Natural killer cell (primary cell): ENCODE measurements around the gene IPO11. TPM values are rescaled to one million over a fixed set of nuclear protein-coding genes. Genes with fewer than 3 reads are reported as not detected.

Source experiments
- ATAC-seq, 3 donors: fragments of 150-1000 bp in 2 of 3; fragments of 200-7000 bp in 1 of 3; cut with Tn5 transposase; 1 replicate in 1 of 3; 2 replicates in 2 of 3; pipeline ENCODE4 v1.10.0; 2021; ENCODE audit warnings: mild to moderate bottlenecking in 2 of 3, moderate library complexity in 2 of 3
- DNase-seq, 2 donors: peaks; one replicate each; pipeline versions ENCODE4 v3.0.0 to v3.0.0-alpha.2; 2013 to 2021; ENCODE audit warnings: mixed read lengths in 1 of 2
- H3K27ac ChIP-seq: one replicate; pipeline ENCODE4 v1.5.1; 2013; ENCODE audit warnings: mild to moderate bottlenecking, low read length
- H3K27me3 ChIP-seq: one replicate; pipeline ENCODE4 v1.6.1; 2013; ENCODE audit warnings: low read length; ENCODE audit not compliant: control insufficient read depth, insufficient read depth
- H3K36me3 ChIP-seq: one replicate; pipeline ENCODE4 v1.6.1; 2013; ENCODE audit warnings: low read length; ENCODE audit not compliant: control insufficient read depth, insufficient read depth
- H3K4me1 ChIP-seq: one replicate; pipeline ENCODE4 v1.6.1; 2013; ENCODE audit warnings: low read length; ENCODE audit not compliant: control insufficient read depth, insufficient read depth
- H3K4me3 ChIP-seq: one replicate; pipeline ENCODE4 v1.5.1; 2013; ENCODE audit warnings: low read length
- H3K9me3 ChIP-seq: one replicate; pipeline ENCODE4 v1.6.1; 2013; ENCODE audit warnings: low read length; ENCODE audit not compliant: control insufficient read depth, insufficient read depth
- H3K27ac Mint-ChIP-seq, 2 donors: one replicate each; pipeline ENCODE4 v1.8.0; 2022; ENCODE audit warnings: mild to moderate bottlenecking in 2 of 2, mixed read lengths in 2 of 2, moderate library complexity in 1 of 2
- H3K27me3 Mint-ChIP-seq, 2 donors: one replicate each; pipeline ENCODE4 v1.8.0; 2022; ENCODE audit warnings: low read depth in 2 of 2, mixed read lengths in 2 of 2
- H3K36me3 Mint-ChIP-seq: one replicate; pipeline ENCODE4 v1.8.0; 2022; ENCODE audit warnings: mixed read lengths
- H3K4me1 Mint-ChIP-seq, 2 donors: one replicate each; pipeline ENCODE4 v1.8.0; 2022; ENCODE audit warnings: mixed read lengths in 2 of 2
- H3K4me3 Mint-ChIP-seq: one replicate; pipeline ENCODE4 v1.8.0; 2022; ENCODE audit warnings: mild to moderate bottlenecking, moderate library complexity, mixed read lengths
- H3K9me3 Mint-ChIP-seq, 2 donors: one replicate each; pipeline ENCODE4 v1.8.0; 2022; ENCODE audit warnings: mixed read lengths in 2 of 2
- CTCF ChIP-seq: fragments of 200-600 bp; IDR thresholded peaks from one replicate; pipeline ENCODE4 v1.8.0; 2022; ENCODE audit warnings: antibody characterized with exemption
- WGBS: methylation state at CpG from one replicate; pipeline ENCODE4 v1.1.7; 2013; ENCODE audit warnings: missing lambda C conversion rate; ENCODE audit not compliant: insufficient coverage; 5-methylcytosine and 5-hydroxymethylcytosine counted together
- intact Hi-C: fragments of 100-400 bp; cut with micrococcal nuclease; formaldehyde crosslinking; loops from one replicate; pipeline ENCODE4 v1.14.2; 2022
- total RNA-seq, 4 donors: library from RNA; stranded (reverse); fragments of 120-200 nt in 1 of 4; gene quantifications; one replicate each; pipeline versions ENCODE4 v1.2.3 to v1.2.4, GENCODE V29; 2013 to 2022

The IPO11 gene
- total RNA-seq, 3 donors from 2014 or later (not counting 1 experiment from before 2014, with no cell fraction given) = 16.6 to 31.4 (median 30.7) TPM

- Mint-ChIP-seq H3K27ac (no peak overlapping the region), H3K4me1 (no peaks in the 10 kb centered on the region), H3K4me3 (no peak overlapping the region), H3K9me3 (no peaks in the 10 kb centered on the region), H3K27me3 (no peaks in the 10 kb centered on the region), H3K36me3 (no peaks in the 10 kb centered on the region)
- Histone ChIP-seq H3K4me1 (no peaks in the 10 kb centered on the region), H3K27ac (no peak overlapping the region), H3K36me3 (peaks cover 60% of the 10 kb centered on the region), H3K4me3 (no peak overlapping the region), H3K9me3 (no peaks in the 10 kb centered on the region), H3K27me3 (no peaks in the 10 kb centered on the region)
- WGBS = no CpG with 5 or more reads among the region's 3 CpGs
- no peak for ATAC-seq
- TF ChIP-seq CTCF = no peak
- intact Hi-C loops = no loop called here
- DNase-seq = no peak
These were observed 39.2 kb upstream of the IPO11 start for GRCh38 chr5:62373382-62373781.

GRCh38 chr5:62374090-62374489 lies 38.5 kb upstream of the IPO11 start:
- Histone ChIP-seq H3K36me3 (peaks cover 63% of the 10 kb centered on the region), H3K27me3 (no peaks in the 10 kb centered on the region), H3K9me3 (no peaks in the 10 kb centered on the region), H3K27ac (no peak overlapping the region), H3K4me1 (no peaks in the 10 kb centered on the region), H3K4me3 (no peak overlapping the region)
- Mint-ChIP-seq H3K4me3 (no peak overlapping the region), H3K27ac (no peak overlapping the region), H3K36me3 (no peaks in the 10 kb centered on the region), H3K27me3 (no peaks in the 10 kb centered on the region), H3K9me3 (no peaks in the 10 kb centered on the region), H3K4me1 (no peaks in the 10 kb centered on the region)
- no peak for TF ChIP-seq CTCF
- DNase-seq (no peak), ATAC-seq (no peak)
- intact Hi-C loops = no loop called here
- 100% methylated on average over 1 of the region's 1 CpG for WGBS

- intact Hi-C loops = no loop called here
- Mint-ChIP-seq H3K9me3 (no peaks in the 10 kb centered on the region), H3K36me3 (peaks cover 8% of the 10 kb centered on the region), H3K4me3 (no peak overlapping the region), H3K4me1 (no peaks in the 10 kb centered on the region), H3K27ac (peak overlapping the region in 1 of 2 donors; percentile 34), H3K27me3 (no peaks in the 10 kb centered on the region)
- no peaks in the 10 kb centered on the region for H3K27me3 ChIP-seq
- no peak for DNase-seq
- ATAC-seq = no peak
- H3K4me1 ChIP-seq = no peaks in the 10 kb centered on the region
- no peaks in the 10 kb centered on the region for H3K9me3 ChIP-seq
- H3K4me3 ChIP-seq = no peak overlapping the region
- H3K36me3 ChIP-seq = peaks cover 69% of the 10 kb centered on the region
- TF ChIP-seq CTCF = no peak
- H3K27ac ChIP-seq = no peak overlapping the region
These were observed 36.9 kb upstream of the IPO11 start for GRCh38 chr5:62375627-62376026.

- no peak overlapping the region for H3K4me3 Mint-ChIP-seq
- H3K27ac Mint-ChIP-seq = peak overlapping the region in 1 of 2 donors; percentile 34
- no peak for DNase-seq
- H3K27me3 ChIP-seq = no peaks in the 10 kb centered on the region
- H3K9me3 ChIP-seq = no peaks in the 10 kb centered on the region
- peaks cover 72% of the 10 kb centered on the region for H3K36me3 ChIP-seq
- H3K4me3 ChIP-seq = no peak overlapping the region
- no peaks in the 10 kb centered on the region for H3K27me3 Mint-ChIP-seq
- WGBS = 100% methylated on average over 2 of the region's 3 CpGs
- H3K27ac ChIP-seq = no peak overlapping the region
- intact Hi-C loops = no loop called here
- no peaks in the 10 kb centered on the region for H3K4me1 ChIP-seq
- H3K36me3 Mint-ChIP-seq = peaks cover 8% of the 10 kb centered on the region
- H3K9me3 Mint-ChIP-seq = no peaks in the 10 kb centered on the region
- H3K4me1 Mint-ChIP-seq = no peaks in the 10 kb centered on the region
- no peak for TF ChIP-seq CTCF
- no peak for ATAC-seq
These were observed 36.5 kb upstream of the IPO11 start for GRCh38 chr5:62376064-62376463.
